Memory B cell (primary cell): ENCODE measurements around the gene ARSG.
"Not testable (repeated sequence)": the region's sequence is repeated elsewhere in the genome, so short reads cannot be mapped to it uniquely, and the experiment has no call there.

ENCODE experiments used
- ATAC-seq: fragments of 150-1000 bp; cut with Tn5 transposase; 2 replicates; pipeline ENCODE4 v1.10.0; 2021; ENCODE audit warnings: low read depth, mild to moderate bottlenecking, moderate library complexity
- DNase-seq, 2 donors: peaks; one replicate each; pipeline ENCODE4 v3.0.0; 2022; ENCODE audit warnings: low spot score in 2 of 2
- H3K27ac Mint-ChIP-seq: one replicate; pipeline ENCODE4 v1.8.0; 2022; ENCODE audit warnings: mild to moderate bottlenecking, moderate library complexity, mixed read lengths
- H3K27me3 Mint-ChIP-seq: one replicate; pipeline ENCODE4 v1.8.0; 2022; ENCODE audit warnings: mixed read lengths
- H3K36me3 Mint-ChIP-seq: one replicate; pipeline ENCODE4 v1.8.0; 2022; ENCODE audit warnings: mild to moderate bottlenecking, mixed read lengths
- H3K4me1 Mint-ChIP-seq: one replicate; pipeline ENCODE4 v1.8.0; 2022; ENCODE audit warnings: mixed read lengths
- H3K4me3 Mint-ChIP-seq: one replicate; pipeline ENCODE4 v1.8.0; 2022; ENCODE audit warnings: mild to moderate bottlenecking, moderate library complexity, mixed read lengths
- H3K9me3 Mint-ChIP-seq: one replicate; pipeline ENCODE4 v1.8.0; 2022; ENCODE audit warnings: mixed read lengths

Gene ARSG

GRCh38 chr17:68320943-68321555, 29.8 kb downstream of the ARSG start:
- Mint-ChIP-seq H3K4me1 (peaks cover 26% of the 10 kb centered on the region), H3K27me3 (peaks cover 6% of the 10 kb centered on the region), H3K9me3 (peaks cover 3% of the 10 kb centered on the region), H3K4me3 (no peak overlapping the region), H3K27ac (no peak overlapping the region), H3K36me3 (peaks cover 8% of the 10 kb centered on the region)
- ATAC-seq (no peak), DNase-seq (no peak)

- Mint-ChIP-seq H3K4me1 (peaks cover 22% of the 10 kb centered on the region), H3K27me3 (peaks cover 3% of the 10 kb centered on the region), H3K4me3 (no peak overlapping the region), H3K9me3 (no peaks in the 10 kb centered on the region), H3K36me3 (peaks cover 5% of the 10 kb centered on the region), H3K27ac (no peak overlapping the region)
- DNase-seq (no peak), ATAC-seq (no peak)
Measured at GRCh38 chr17:68321556-68321954, 30.3 kb downstream of the ARSG start.

GRCh38 chr17:68322630-68323029, 31.3 kb downstream of the ARSG start:
- H3K27ac Mint-ChIP-seq, result no peak overlapping the region
- peaks cover 5% of the 10 kb centered on the region for H3K36me3 Mint-ChIP-seq
- DNase-seq, result no peak
- peaks cover 22% of the 10 kb centered on the region for H3K4me1 Mint-ChIP-seq
- H3K9me3 Mint-ChIP-seq, result no peaks in the 10 kb centered on the region
- no peak for ATAC-seq
- no peak overlapping the region for H3K4me3 Mint-ChIP-seq
- peaks cover 3% of the 10 kb centered on the region for H3K27me3 Mint-ChIP-seq

GRCh38 chr17:68324114-68324513, 32.8 kb downstream of the ARSG start:
- Mint-ChIP-seq H3K27ac (no peak overlapping the region), H3K9me3 (no peaks in the 10 kb centered on the region), H3K36me3 (peaks cover 5% of the 10 kb centered on the region), H3K27me3 (peaks cover 3% of the 10 kb centered on the region), H3K4me1 (peaks cover 13% of the 10 kb centered on the region), H3K4me3 (no peak overlapping the region)
- ATAC-seq (no peak), DNase-seq (no peak)

- no peak overlapping the region for H3K4me3 Mint-ChIP-seq
- H3K9me3 Mint-ChIP-seq, result no peaks in the 10 kb centered on the region
- H3K27me3 Mint-ChIP-seq, result peaks cover 3% of the 10 kb centered on the region
- DNase-seq (no peak), ATAC-seq (no peak)
- peaks cover 5% of the 10 kb centered on the region for H3K36me3 Mint-ChIP-seq
- no peak overlapping the region for H3K27ac Mint-ChIP-seq
- peaks cover 6% of the 10 kb centered on the region for H3K4me1 Mint-ChIP-seq
Measured at GRCh38 chr17:68324654-68325336, 33.5 kb downstream of the ARSG start.

GRCh38 chr17:68325961-68326360, 34.7 kb downstream of the ARSG start:
- ATAC-seq (no peak), DNase-seq (no peak)
- H3K27ac Mint-ChIP-seq, result no peak overlapping the region
- peaks cover 4% of the 10 kb centered on the region for H3K9me3 Mint-ChIP-seq
- no peaks in the 10 kb centered on the region for H3K27me3 Mint-ChIP-seq
- no peak overlapping the region for H3K4me3 Mint-ChIP-seq
- no peaks in the 10 kb centered on the region for H3K4me1 Mint-ChIP-seq
- H3K36me3 Mint-ChIP-seq, result peaks cover 3% of the 10 kb centered on the region

- ATAC-seq (no peak), DNase-seq (no peak)
- Mint-ChIP-seq H3K4me1 (no peaks in the 10 kb centered on the region), H3K27me3 (no peaks in the 10 kb centered on the region), H3K4me3 (no peak overlapping the region), H3K36me3 (peaks cover 6% of the 10 kb centered on the region), H3K9me3 (peaks cover 4% of the 10 kb centered on the region), H3K27ac (no peak overlapping the region)
Measured at GRCh38 chr17:68326681-68327080, 35.4 kb downstream of the ARSG start.

GRCh38 chr17:68327823-68328557, 36.7 kb downstream of the ARSG start:
- Mint-ChIP-seq H3K36me3 (peaks cover 13% of the 10 kb centered on the region), H3K27ac (no peak overlapping the region), H3K4me1 (no peaks in the 10 kb centered on the region), H3K27me3 (no peaks in the 10 kb centered on the region), H3K9me3 (peaks cover 8% of the 10 kb centered on the region), H3K4me3 (no peak overlapping the region)
- DNase-seq, result no peak
- no peak for ATAC-seq

GRCh38 chr17:68328676-68329075, 37.4 kb downstream of the ARSG start:
- no peak overlapping the region for H3K27ac Mint-ChIP-seq
- peaks cover 9% of the 10 kb centered on the region for H3K9me3 Mint-ChIP-seq
- DNase-seq (no peak), ATAC-seq (no peak)
- no peaks in the 10 kb centered on the region for H3K27me3 Mint-ChIP-seq
- H3K4me1 Mint-ChIP-seq, result no peaks in the 10 kb centered on the region
- no peak overlapping the region for H3K4me3 Mint-ChIP-seq
- peaks cover 15% of the 10 kb centered on the region for H3K36me3 Mint-ChIP-seq

GRCh38 chr17:68329331-68329730, 38.0 kb downstream of the ARSG start:
- ATAC-seq (no peak), DNase-seq (no peak)
- no peaks in the 10 kb centered on the region for H3K27me3 Mint-ChIP-seq
- H3K4me3 Mint-ChIP-seq, result no peak overlapping the region
- peaks cover 9% of the 10 kb centered on the region for H3K9me3 Mint-ChIP-seq
- peaks cover 15% of the 10 kb centered on the region for H3K36me3 Mint-ChIP-seq
- H3K27ac Mint-ChIP-seq, result no peak overlapping the region
- no peaks in the 10 kb centered on the region for H3K4me1 Mint-ChIP-seq

- peaks cover 18% of the 10 kb centered on the region for H3K36me3 Mint-ChIP-seq
- H3K4me1 Mint-ChIP-seq, result not testable (repeated sequence)
Measured at GRCh38 chr17:68331932-68332331, 40.6 kb downstream of the ARSG start.

GRCh38 chr17:68334393-68334792, 43.1 kb downstream of the ARSG start:
- H3K4me1 Mint-ChIP-seq, result no peaks in the 10 kb centered on the region

More at GRCh38 chr17:68331932-68332331, 40.6 kb downstream of the ARSG start:
- H3K27ac Mint-ChIP-seq, H3K4me3 Mint-ChIP-seq, DNase-seq, H3K27me3 Mint-ChIP-seq, ATAC-seq: not testable (repeated sequence)
- peaks cover 10% of the 10 kb centered on the region for H3K9me3 Mint-ChIP-seq

GRCh38 chr17:68341482-68341881, 50.2 kb downstream of the ARSG start:
- DNase-seq (no peak), ATAC-seq (no peak)
- Mint-ChIP-seq H3K9me3 (no peaks in the 10 kb centered on the region), H3K27ac (peak overlapping the region; percentile 7), H3K4me1 (peaks cover 17% of the 10 kb centered on the region), H3K36me3 (peaks cover 2% of the 10 kb centered on the region), H3K27me3 (no peaks in the 10 kb centered on the region), H3K4me3 (no peak overlapping the region)

More at GRCh38 chr17:68334393-68334792, 43.1 kb downstream of the ARSG start:
- H3K36me3 Mint-ChIP-seq, result peaks cover 18% of the 10 kb centered on the region
- H3K27ac Mint-ChIP-seq, result no peak overlapping the region
- H3K9me3 Mint-ChIP-seq, result peaks cover 10% of the 10 kb centered on the region
- ATAC-seq, result no peak
- no peaks in the 10 kb centered on the region for H3K27me3 Mint-ChIP-seq
- DNase-seq, result no peak
- H3K4me3 Mint-ChIP-seq, result no peak overlapping the region

GRCh38 chr17:68343976-68344375, 52.7 kb downstream of the ARSG start:
- Mint-ChIP-seq H3K4me3 (no peak overlapping the region), H3K27ac (no peak overlapping the region), H3K9me3 (no peaks in the 10 kb centered on the region), H3K36me3 (peaks cover 5% of the 10 kb centered on the region), H3K4me1 (peaks cover 23% of the 10 kb centered on the region), H3K27me3 (no peaks in the 10 kb centered on the region)
- no peak for ATAC-seq
- DNase-seq, result no peak
